Thoracic aorta (tissue), 2 donors: ENCODE results near the gene DNAI2. TPM values are rescaled to one million over a fixed set of nuclear protein-coding genes. Genes with fewer than 3 reads are reported as not detected.

Experiments
- ATAC-seq: fragments of 150-250 bp; one replicate; pipeline ENCODE4 v1.8.0; 2017; ENCODE audit warnings: low read depth; ENCODE audit not compliant: insufficient number of reproducible peaks, low FRiP score
- DNase-seq: peaks from one replicate; pipeline ENCODE4 v3.0.0-alpha.2; 2020; ENCODE audit warnings: low spot score
- H3K27ac ChIP-seq, 2 donors: fragments of 200-600 bp; sonication (generic); 1 replicate in 1 of 2; 2 replicates in 1 of 2; pipeline ENCODE4 v1.5.1; 2016; ENCODE audit warnings: mild to moderate bottlenecking in 2 of 2, moderate library complexity in 2 of 2
- H3K27me3 ChIP-seq: fragments of 200-600 bp; sonication (generic); replicated peaks from 2 replicates; pipeline ENCODE4 v1.6.0; 2016; ENCODE audit warnings: mild to moderate bottlenecking; ENCODE audit not compliant: insufficient read depth
- H3K36me3 ChIP-seq: fragments of 200-600 bp; sonication (generic); one replicate; pipeline ENCODE4 v1.5.1; 2016
- H3K4me1 ChIP-seq, 2 donors: fragments of 200-600 bp; sonication (generic); 1 replicate in 1 of 2; 2 replicates in 1 of 2; pipeline versions ENCODE4 v1.5.1 to v1.6.0; 2016; ENCODE audit warnings: low read depth in 2 of 2, mild to moderate bottlenecking in 1 of 2; ENCODE audit not compliant: control insufficient read depth in 1 of 2
- H3K4me3 ChIP-seq: fragments of 200-600 bp; sonication (generic); 2 replicates; pipeline ENCODE4 v1.5.1; 2016; ENCODE audit warnings: mild to moderate bottlenecking
- H3K9me3 ChIP-seq: fragments of 200-600 bp; sonication (generic); 2 replicates; pipeline ENCODE4 v1.5.1; 2016
- total RNA-seq, 2 donors: library from RNA; depleted of rRNA; stranded (reverse); fragments of >200 nt; gene quantifications; one replicate each; pipeline versions ENCODE4 v1.1.0 to v1.2.3, GENCODE V29; 2016
- TF ChIP-seq, protein P1 (sequence below): fragments of 200-600 bp; sonication (generic); IDR thresholded peaks from one replicate; pipeline ENCODE4 v1.5.1; 2019; ENCODE audit warnings: antibody characterized with exemption

The DNAI2 gene
- total RNA-seq, 2 donors from 2014 or later, result not detected

DNA sequence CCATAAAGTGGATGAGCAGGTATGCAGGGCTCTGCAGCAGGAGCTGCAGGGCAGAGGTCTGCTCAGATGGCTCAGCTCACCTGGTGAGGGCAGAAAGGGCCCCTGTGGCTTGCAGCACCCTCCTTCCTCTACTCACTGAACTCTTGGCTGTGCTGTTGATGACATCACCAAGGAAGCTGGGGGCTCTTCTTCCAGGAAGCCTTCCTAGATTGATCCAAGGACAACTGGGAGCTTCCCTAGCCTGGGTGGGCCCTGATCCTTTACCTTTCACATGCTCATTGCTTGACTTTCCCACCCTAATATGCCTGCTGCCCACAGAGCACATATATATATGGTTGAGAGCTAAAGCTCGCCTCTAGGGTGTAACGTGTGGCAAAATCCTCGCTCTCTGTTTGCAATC is 54.5 kb downstream of the DNAI2 start:
- Histone ChIP-seq H3K36me3 (no peaks in the 10 kb centered on the region), H3K27ac (no peak overlapping the region), H3K4me3 (no peak overlapping the region), H3K4me1 (peaks cover 0 to 23% of the 10 kb centered on the region in 2 donors), H3K9me3 (no peaks in the 10 kb centered on the region), H3K27me3 (no peaks in the 10 kb centered on the region)
- TF ChIP-seq, protein P1, sequence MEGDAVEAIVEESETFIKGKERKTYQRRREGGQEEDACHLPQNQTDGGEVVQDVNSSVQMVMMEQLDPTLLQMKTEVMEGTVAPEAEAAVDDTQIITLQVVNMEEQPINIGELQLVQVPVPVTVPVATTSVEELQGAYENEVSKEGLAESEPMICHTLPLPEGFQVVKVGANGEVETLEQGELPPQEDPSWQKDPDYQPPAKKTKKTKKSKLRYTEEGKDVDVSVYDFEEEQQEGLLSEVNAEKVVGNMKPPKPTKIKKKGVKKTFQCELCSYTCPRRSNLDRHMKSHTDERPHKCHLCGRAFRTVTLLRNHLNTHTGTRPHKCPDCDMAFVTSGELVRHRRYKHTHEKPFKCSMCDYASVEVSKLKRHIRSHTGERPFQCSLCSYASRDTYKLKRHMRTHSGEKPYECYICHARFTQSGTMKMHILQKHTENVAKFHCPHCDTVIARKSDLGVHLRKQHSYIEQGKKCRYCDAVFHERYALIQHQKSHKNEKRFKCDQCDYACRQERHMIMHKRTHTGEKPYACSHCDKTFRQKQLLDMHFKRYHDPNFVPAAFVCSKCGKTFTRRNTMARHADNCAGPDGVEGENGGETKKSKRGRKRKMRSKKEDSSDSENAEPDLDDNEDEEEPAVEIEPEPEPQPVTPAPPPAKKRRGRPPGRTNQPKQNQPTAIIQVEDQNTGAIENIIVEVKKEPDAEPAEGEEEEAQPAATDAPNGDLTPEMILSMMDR, result no peak
- ATAC-seq (no peak), DNase-seq (no peak)

DNA sequence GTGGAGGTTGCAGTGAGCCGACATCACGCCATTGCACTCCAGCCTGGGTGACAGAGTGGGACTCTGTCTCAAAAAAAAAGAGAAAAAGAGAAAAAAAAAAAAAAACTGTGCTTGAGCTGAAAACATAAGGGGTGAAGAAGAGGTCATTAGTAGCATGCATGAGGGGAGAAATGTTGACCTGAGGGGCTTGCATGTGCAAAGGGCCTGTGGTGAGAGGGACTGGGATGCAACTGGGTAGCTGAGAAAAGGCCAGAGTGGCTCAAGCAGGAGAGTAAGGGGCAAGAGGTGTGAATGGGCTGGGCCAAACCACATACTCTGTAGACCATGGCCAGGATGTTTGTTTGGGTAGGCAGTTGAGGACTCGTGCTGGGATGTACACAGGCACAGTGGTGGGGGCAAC is 55.3 kb downstream of the DNAI2 start:
- Histone ChIP-seq H3K27me3 (no peaks in the 10 kb centered on the region), H3K27ac (no peak overlapping the region), H3K4me1 (peaks cover 0 to 23% of the 10 kb centered on the region in 2 donors), H3K36me3 (no peaks in the 10 kb centered on the region), H3K9me3 (no peaks in the 10 kb centered on the region), H3K4me3 (no peak overlapping the region)
- no peak for ATAC-seq
- TF ChIP-seq, protein P1, result no peak
- no peak for DNase-seq

DNA sequence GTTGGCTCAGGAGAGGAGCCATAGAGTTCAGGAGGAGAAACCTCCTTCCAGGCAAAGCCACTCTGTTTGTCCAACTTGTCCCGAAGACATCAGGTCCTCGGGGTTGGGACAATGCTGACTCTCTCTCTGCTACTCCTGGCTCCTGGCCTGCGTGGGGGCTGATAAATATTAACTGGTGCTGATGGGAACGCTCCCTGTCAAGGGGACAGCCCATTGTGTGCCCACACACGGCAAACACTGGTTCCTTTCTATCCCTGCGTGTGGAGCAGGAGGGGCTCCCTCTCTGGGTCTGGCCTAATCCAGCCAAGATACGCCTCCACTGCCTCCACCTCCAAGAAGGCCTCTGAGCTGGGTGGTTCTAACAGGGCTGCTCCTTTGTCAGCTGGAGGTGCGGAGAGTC is 56.4 kb downstream of the DNAI2 start:
- no peak for DNase-seq
- Histone ChIP-seq H3K27ac (no peak overlapping the region), H3K27me3 (no peaks in the 10 kb centered on the region), H3K4me1 (peaks cover 0 to 16% of the 10 kb centered on the region in 2 donors), H3K4me3 (no peak overlapping the region), H3K36me3 (no peaks in the 10 kb centered on the region), H3K9me3 (no peaks in the 10 kb centered on the region)
- TF ChIP-seq, protein P1, result no peak
- ATAC-seq, result no peak

DNA sequence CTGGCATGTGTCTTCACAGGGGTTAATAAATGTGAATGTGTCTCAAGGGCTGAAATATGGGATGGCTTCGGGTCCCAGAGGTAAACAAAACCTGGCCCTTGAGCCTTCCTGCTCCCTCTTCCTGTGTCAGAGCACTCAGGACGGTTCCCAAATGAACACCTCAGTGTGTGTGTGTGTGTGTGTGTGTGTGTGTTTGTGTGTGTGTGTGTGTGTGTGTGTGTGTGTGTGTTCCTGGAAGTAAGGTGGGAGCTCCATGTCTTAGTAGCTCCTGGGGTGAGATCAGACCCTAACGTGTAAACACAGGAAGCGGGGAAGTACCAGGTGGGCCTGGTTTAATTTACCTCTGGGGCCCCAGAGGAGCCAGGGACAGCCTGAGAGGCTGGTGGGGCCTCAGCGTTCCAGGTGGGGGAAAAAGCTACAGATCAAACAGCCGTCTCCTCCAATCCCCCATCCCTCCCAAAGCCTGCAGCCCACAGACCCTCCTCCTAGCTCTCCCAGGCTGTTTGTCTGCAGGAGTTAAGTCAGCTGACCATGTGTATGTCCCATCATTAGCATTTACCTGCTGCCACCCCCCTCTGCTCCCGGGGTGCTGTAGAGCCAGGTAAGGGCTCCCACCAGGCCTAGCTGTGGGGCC is 58.1 kb downstream of the DNAI2 start:
- TF ChIP-seq, protein P1, result no peak
- Histone ChIP-seq H3K4me3 (no peak overlapping the region), H3K27ac (no peak overlapping the region), H3K4me1 (no peaks in the 10 kb centered on the region), H3K9me3 (no peaks in the 10 kb centered on the region), H3K27me3 (no peaks in the 10 kb centered on the region), H3K36me3 (no peaks in the 10 kb centered on the region)
- DNase-seq (no peak), ATAC-seq (no peak)

DNA sequence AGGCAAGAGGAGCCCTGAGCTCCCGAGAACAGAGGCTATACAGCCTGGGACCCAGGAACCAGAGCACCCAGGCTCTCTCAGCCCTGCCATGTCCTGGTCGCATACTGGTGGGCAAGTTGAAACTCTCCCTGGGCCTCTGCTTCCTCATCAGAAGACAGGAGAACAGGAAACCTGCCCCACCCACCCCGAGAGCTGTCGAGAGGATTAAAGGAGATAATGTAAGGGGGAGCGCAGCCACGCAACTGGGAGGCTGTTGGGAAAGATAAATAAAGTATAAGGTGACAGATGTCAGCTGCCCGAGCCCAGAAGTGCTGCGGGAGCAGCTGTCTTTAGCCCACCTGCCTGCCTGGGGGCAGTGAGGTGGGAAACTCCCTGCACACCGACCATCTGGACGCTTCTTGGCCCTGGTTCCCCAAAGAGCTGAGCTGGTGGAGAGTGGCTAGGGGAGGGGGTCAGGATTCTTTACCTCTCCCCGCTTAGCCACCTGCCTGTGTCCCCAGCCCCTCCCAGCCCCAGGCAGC is 58.8 kb downstream of the DNAI2 start:
- Histone ChIP-seq H3K4me1 (no peaks in the 10 kb centered on the region), H3K36me3 (no peaks in the 10 kb centered on the region), H3K4me3 (no peak overlapping the region), H3K9me3 (no peaks in the 10 kb centered on the region), H3K27me3 (no peaks in the 10 kb centered on the region), H3K27ac (no peak overlapping the region)
- DNase-seq (no peak), ATAC-seq (no peak)
- TF ChIP-seq, protein P1, result no peak
